Lower leg skin (tissue), 4 donors: ENCODE results near the gene STYXL2. TPM values are rescaled to one million over a fixed set of nuclear protein-coding genes. Genes with fewer than 3 reads are reported as not detected.

Source experiments
- DNase-seq, 2 donors: peaks; one replicate each; pipeline ENCODE4 v3.0.0-alpha.2; 2019; ENCODE audit warnings: low spot score in 2 of 2
- H3K4me3 ChIP-seq: fragments of 200-600 bp; sonication (generic); 2 replicates; pipeline ENCODE4 v1.5.1; 2017; ENCODE audit warnings: mild to moderate bottlenecking, low read depth; ENCODE audit not compliant: poor library complexity, severe bottlenecking
- POLR2A ChIP-seq, 2 donors: fragments of 450-650 bp; IDR thresholded peaks; one replicate each; pipeline ENCODE4 v1.6.1; 2016 to 2017; ENCODE audit warnings: antibody characterized with exemption in 2 of 2, mild to moderate bottlenecking in 1 of 2, moderate library complexity in 1 of 2
- WGBS, 2 donors: methylation state at CpG; one replicate each; pipeline ENCODE4 v1.1.5; 2018; 5-methylcytosine and 5-hydroxymethylcytosine counted together
- intact Hi-C: fragments of 100-400 bp; cut with DNase I; formaldehyde crosslinking; loops from one replicate; pipeline ENCODE4 v1.15.0; 2023; ENCODE audit warnings: low total_unique reads
- total RNA-seq, 4 donors: library from RNA; depleted of rRNA; stranded (reverse); fragments of >200 nt; gene quantifications; one replicate each; pipeline ENCODE4 v1.1.0, GENCODE V29; 2016
- TF ChIP-seq, protein P1 (sequence below), 3 donors: fragments of 450-650 bp; IDR thresholded peaks; one replicate each; pipeline ENCODE4 v1.5.1; 2016; ENCODE audit warnings: antibody characterized with exemption in 3 of 3, mild to moderate bottlenecking in 3 of 3, moderate library complexity in 2 of 3

STYXL2 gene
- total RNA-seq, 4 donors from 2014 or later, result not detected

DNA sequence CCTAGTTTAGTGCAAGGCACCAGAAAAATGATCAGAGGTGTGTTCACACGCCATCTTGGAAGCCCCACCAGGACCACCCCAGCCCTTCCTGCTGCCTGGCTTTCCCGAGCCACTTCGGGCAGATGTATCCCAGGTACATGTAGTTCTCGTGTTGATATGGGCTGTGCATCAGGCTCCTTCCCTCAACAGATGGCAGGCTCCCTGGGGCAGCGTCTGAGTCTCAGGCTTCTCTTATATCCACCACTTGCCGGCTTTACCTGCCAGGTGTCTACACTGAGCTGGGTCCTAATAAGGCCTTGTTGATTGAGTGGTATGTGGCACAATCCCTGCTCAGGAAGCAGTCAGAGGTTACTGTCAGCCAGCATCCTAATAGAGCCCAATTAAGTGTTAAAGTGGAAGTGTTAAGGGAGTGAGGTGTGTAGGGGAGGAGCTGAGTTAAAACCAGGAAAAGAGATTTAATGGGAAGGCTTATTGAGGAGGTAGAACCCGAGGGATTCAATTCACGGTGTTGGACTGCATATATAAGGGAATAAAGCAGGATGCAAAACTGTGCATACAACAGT is 12.2 kb upstream of the STYXL2 start:
- no peak overlapping the region for H3K4me3 ChIP-seq
- WGBS, 2 donors, result 75 to 78% methylated on average over 8 of the region's 8 CpGs
- no peak for DNase-seq
- TF ChIP-seq, protein P1, sequence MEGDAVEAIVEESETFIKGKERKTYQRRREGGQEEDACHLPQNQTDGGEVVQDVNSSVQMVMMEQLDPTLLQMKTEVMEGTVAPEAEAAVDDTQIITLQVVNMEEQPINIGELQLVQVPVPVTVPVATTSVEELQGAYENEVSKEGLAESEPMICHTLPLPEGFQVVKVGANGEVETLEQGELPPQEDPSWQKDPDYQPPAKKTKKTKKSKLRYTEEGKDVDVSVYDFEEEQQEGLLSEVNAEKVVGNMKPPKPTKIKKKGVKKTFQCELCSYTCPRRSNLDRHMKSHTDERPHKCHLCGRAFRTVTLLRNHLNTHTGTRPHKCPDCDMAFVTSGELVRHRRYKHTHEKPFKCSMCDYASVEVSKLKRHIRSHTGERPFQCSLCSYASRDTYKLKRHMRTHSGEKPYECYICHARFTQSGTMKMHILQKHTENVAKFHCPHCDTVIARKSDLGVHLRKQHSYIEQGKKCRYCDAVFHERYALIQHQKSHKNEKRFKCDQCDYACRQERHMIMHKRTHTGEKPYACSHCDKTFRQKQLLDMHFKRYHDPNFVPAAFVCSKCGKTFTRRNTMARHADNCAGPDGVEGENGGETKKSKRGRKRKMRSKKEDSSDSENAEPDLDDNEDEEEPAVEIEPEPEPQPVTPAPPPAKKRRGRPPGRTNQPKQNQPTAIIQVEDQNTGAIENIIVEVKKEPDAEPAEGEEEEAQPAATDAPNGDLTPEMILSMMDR (IDR thresholded peaks at IDR 0.05), result no peak
- TF ChIP-seq POLR2A (IDR thresholded peaks at IDR 0.05), result no peak
- intact Hi-C loops, result no loop called here

DNA sequence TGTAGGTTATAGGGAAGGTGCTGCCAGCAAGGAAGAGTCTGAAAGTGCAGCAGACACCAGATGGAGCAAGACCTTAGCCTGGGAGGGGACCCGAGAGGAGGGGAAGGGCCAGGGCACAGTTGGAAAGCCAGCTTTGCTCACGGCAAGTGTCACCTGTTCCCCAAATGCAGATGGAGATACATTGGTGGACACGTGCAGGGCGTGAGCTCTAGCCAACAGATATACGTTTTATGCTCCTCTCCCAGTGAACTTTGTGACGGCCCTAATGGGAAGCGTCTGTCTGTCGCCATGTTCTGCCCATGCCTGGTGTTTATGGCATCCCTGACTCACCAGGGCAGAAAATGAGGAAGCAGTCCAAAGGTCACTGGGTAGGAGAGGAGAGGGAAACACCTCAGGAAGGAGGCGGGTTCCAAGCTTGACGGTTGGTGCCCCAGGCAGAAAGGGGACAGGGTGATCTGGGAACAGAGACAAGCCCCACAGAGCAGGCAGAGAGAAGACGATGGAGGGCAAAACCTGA is 11.3 kb upstream of the STYXL2 start:
- no peak for DNase-seq
- intact Hi-C loops, result no loop called here
- no peak overlapping the region for H3K4me3 ChIP-seq
- WGBS, 2 donors, result 52 to 53% methylated on average over 11 of the region's 11 CpGs
- TF ChIP-seq, protein P1 (IDR thresholded peaks at IDR 0.05), result no peak
- no peak for TF ChIP-seq POLR2A (IDR thresholded peaks at IDR 0.05)

DNA sequence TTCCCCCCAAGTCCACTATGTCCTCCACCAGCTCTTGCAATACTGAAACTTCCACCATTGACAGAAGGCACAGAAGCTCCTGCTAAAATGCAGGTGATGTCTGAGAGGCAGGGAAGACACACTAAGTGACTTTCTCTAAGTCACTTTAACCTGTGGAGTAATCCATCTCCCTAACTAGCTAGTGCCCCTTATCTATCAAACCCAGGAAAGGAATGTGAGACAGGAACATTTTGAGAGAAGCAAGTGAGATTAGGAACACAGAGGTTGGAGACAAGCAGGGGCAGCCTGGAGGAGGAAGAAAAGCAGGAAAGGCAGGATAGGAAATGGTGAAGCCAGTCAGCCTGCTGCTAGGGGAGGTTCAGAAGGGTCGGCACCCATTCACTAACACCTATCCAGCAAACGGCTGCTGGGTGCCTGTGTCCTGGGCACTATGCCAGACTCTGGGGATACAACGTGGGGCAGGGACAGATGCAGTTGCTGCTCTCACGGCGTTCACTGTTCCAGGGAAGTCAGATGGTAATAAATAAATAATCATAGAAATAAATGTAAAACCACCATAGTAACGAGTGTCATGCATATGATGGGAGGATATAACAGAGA is 10.7 kb upstream of the STYXL2 start:
- 37 to 53% methylated on average over 6 of the region's 6 CpGs for WGBS, 2 donors
- no peak for DNase-seq
- TF ChIP-seq, protein P1 (IDR thresholded peaks at IDR 0.05), result no peak
- no peak for TF ChIP-seq POLR2A (IDR thresholded peaks at IDR 0.05)
- no peak overlapping the region for H3K4me3 ChIP-seq
- intact Hi-C loops, result no loop called here

DNA sequence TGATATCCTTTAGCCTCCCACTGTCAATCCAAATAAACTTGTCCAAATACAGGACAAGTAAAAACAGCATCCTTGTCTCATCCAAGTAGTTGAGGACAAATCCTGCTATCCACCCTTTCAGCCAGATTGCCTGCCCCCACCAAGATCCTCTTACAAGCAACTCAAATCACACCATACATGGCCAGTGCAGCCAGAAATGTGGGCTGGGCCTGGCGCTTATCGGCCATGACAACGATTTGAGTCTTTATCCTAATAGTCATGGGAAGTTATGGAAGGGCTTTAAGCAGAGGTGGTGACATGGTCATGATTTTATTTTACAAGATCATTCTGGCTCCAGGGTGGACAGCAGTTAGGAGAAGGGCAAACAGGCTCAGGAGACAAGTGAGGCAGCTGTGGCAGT is 10.0 kb upstream of the STYXL2 start:
- intact Hi-C loops, result no loop called here
- no peak for TF ChIP-seq POLR2A (IDR thresholded peaks at IDR 0.05)
- TF ChIP-seq, protein P1 (IDR thresholded peaks at IDR 0.05), result no peak
- WGBS, 2 donors, result 59 to 91% methylated on average over 3 of the region's 3 CpGs
- no peak overlapping the region for H3K4me3 ChIP-seq
- no peak for DNase-seq

DNA sequence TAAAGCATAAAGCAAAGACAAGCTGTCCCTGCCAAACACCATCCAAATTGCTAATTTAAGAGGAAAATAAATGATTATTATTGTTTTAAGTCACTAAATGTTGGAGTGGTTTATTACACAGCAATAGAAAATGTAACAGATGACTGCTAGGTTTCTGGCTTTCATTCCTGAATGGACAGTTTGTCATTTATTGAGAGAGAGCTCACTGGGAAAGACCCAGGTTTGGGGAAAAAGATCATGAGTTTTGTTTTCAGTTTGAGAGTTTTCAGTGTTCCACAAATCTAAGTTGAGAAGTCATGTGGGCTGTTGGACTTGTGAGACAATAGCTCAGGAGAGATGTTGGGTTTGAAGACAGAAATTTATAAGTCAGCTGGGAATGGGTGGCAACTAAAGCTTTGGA is 9.1 kb upstream of the STYXL2 start:
- no peak overlapping the region for H3K4me3 ChIP-seq
- TF ChIP-seq, protein P1 (IDR thresholded peaks at IDR 0.05), result no peak
- TF ChIP-seq POLR2A (IDR thresholded peaks at IDR 0.05), result no peak
- no peak for DNase-seq
- intact Hi-C loops, result no loop called here

DNA sequence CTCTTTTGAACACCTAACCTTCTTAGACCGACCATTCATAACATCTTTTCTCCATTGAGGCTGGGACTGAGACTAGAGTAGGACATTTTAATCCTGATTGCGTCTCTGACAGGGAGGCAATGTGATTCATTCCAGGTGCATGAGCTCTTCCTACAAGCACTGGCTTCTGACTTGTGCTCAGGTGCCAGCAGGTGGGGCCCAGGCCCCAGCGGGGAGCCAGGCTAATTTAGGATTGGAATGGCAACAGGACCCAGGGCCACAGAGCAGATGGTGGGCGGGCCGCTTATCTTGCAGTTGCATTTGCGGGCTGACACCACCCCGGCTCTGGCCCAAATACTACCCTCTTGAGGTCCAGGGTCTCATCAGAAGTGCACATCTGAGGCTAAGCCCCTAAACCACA is 7.8 kb upstream of the STYXL2 start:
- TF ChIP-seq, protein P1 (IDR thresholded peaks at IDR 0.05), result no peak
- TF ChIP-seq POLR2A (IDR thresholded peaks at IDR 0.05), result no peak
- DNase-seq, result no peak
- WGBS, 2 donors, result 66 to 79% methylated on average over 6 to 7 of the region's 7 CpGs
- no peak overlapping the region for H3K4me3 ChIP-seq
- intact Hi-C loops, result no loop called here
